GM23338 (cell line): ENCODE results near the gene GPHA2. TPM values are rescaled to one million over a fixed set of nuclear protein-coding genes. Genes with fewer than 3 reads are reported as not detected.

ENCODE experiments used
- ATAC-seq: fragments of 200-7000 bp; cut with Tn5 transposase; 3 replicates; pipeline ENCODE4 v1.9.1; 2020
- DNase-seq: peaks from one replicate; pipeline ENCODE4 v3.0.0-alpha.2; 2015; ENCODE audit warnings: low spot score
- H2AFZ ChIP-seq: fragments of 200-600 bp; sonication (generic); 2 replicates; pipeline ENCODE4 v1.8.0; 2016; ENCODE audit warnings: antibody characterized with exemption, mild to moderate bottlenecking, moderate library complexity
- H3F3A ChIP-seq: fragments of 200-600 bp; sonication (generic); replicated peaks from 2 replicates; pipeline ENCODE4 v1.8.0; 2017; ENCODE audit warnings: antibody characterized with exemption, mixed run types, low read depth
- H3K27ac ChIP-seq: fragments of 200-600 bp; sonication (generic); 2 replicates; pipeline ENCODE4 v1.6.1; 2016; ENCODE audit warnings: low read depth
- H3K27me3 ChIP-seq: fragments of 200-600 bp; sonication (generic); 2 replicates; pipeline ENCODE4 v1.8.0; 2016; ENCODE audit warnings: mild to moderate bottlenecking, mixed run types, moderate library complexity; ENCODE audit not compliant: insufficient read depth
- H3K36me3 ChIP-seq: fragments of 200-600 bp; sonication (generic); 2 replicates; pipeline ENCODE4 v1.8.0; 2016; ENCODE audit warnings: mild to moderate bottlenecking; ENCODE audit not compliant: insufficient read depth
- H3K4me1 ChIP-seq: fragments of 200-600 bp; sonication (generic); 2 replicates; pipeline ENCODE4 v1.8.0; 2016; ENCODE audit warnings: mild to moderate bottlenecking, moderate library complexity; ENCODE audit not compliant: insufficient read depth
- H3K4me2 ChIP-seq: fragments of 200-600 bp; sonication (generic); 2 replicates; pipeline ENCODE4 v1.7.1; 2017; ENCODE audit warnings: mixed run types
- H3K4me3 ChIP-seq: fragments of 200-600 bp; sonication (generic); 2 replicates; pipeline ENCODE4 v1.6.1; 2016; ENCODE audit warnings: mixed run types
- H3K79me2 ChIP-seq: fragments of 200-600 bp; sonication (generic); replicated peaks from 2 replicates; pipeline ENCODE4 v1.8.0; 2017; ENCODE audit warnings: mild to moderate bottlenecking; ENCODE audit not compliant: insufficient read depth
- H3K9me2 ChIP-seq: fragments of 200-600 bp; sonication (generic); 2 replicates; pipeline ENCODE4 v1.8.0; 2017; ENCODE audit not compliant: insufficient read depth
- H4K20me1 ChIP-seq: fragments of 200-600 bp; sonication (generic); replicated peaks from 2 replicates; pipeline ENCODE4 v1.8.0; 2017; ENCODE audit warnings: mild to moderate bottlenecking; ENCODE audit not compliant: insufficient read depth
- H3K27ac Mint-ChIP-seq: 2 replicates; pipeline ENCODE4 v1.8.0; 2020; ENCODE audit warnings: inconsistent platforms, mild to moderate bottlenecking, moderate library complexity, mixed read lengths
- H3K27me3 Mint-ChIP-seq: 3 replicates; pipeline ENCODE4 v1.8.0; 2022; ENCODE audit warnings: low read depth, mild to moderate bottlenecking, moderate library complexity, mixed read lengths, inconsistent platforms; ENCODE audit not compliant: insufficient read depth, poor library complexity
- H3K36me3 Mint-ChIP-seq: 3 replicates; pipeline ENCODE4 v1.8.0; 2021; ENCODE audit warnings: low read depth, mild to moderate bottlenecking, inconsistent platforms, moderate library complexity, mixed read lengths
- H3K4me1 Mint-ChIP-seq: 3 replicates; pipeline ENCODE4 v1.8.0; 2020; ENCODE audit warnings: mild to moderate bottlenecking, inconsistent platforms, mixed read lengths
- H3K4me3 Mint-ChIP-seq: 3 replicates; pipeline ENCODE4 v1.8.0; 2021; ENCODE audit warnings: moderate library complexity, mild to moderate bottlenecking, inconsistent platforms, mixed read lengths
- H3K9me3 Mint-ChIP-seq: 3 replicates; pipeline ENCODE4 v1.8.0; 2020; ENCODE audit warnings: moderate library complexity, mild to moderate bottlenecking, inconsistent platforms, mixed read lengths
- CREB1 ChIP-seq: fragments of 250-450 bp; sonication (Bioruptor Pico); IDR thresholded peaks from 2 replicates; pipeline ENCODE4 v1.5.0; 2020; ENCODE audit warnings: low read depth, mild to moderate bottlenecking, moderate library complexity
- EZH2 ChIP-seq: fragments of 200-600 bp; sonication (generic); IDR thresholded peaks from one replicate; pipeline ENCODE4 v1.8.0; 2017; ENCODE audit warnings: antibody characterized with exemption, mild to moderate bottlenecking, low read depth; ENCODE audit not compliant: unreplicated experiment
- EZH2phosphoT487 ChIP-seq: fragments of 200-600 bp; sonication (generic); IDR thresholded peaks from one replicate; pipeline ENCODE4 v1.8.1; 2018; ENCODE audit warnings: antibody characterized with exemption; ENCODE audit not compliant: unreplicated experiment
- JUNB ChIP-seq: IDR thresholded peaks from one replicate; pipeline ENCODE4 v1.6.1; 2016; ENCODE audit warnings: antibody characterized with exemption; ENCODE audit not compliant: unreplicated experiment
- NANOG ChIP-seq: IDR thresholded peaks from 2 replicates; pipeline ENCODE4 v1.6.1; 2016; ENCODE audit warnings: antibody characterized with exemption, borderline replicate concordance
- POLR2AphosphoS5 ChIP-seq: IDR thresholded peaks from 2 replicates; pipeline ENCODE4 v1.6.1; 2016; ENCODE audit warnings: antibody characterized with exemption, low read depth
- STAT1 ChIP-seq: IDR thresholded peaks from one replicate; pipeline ENCODE4 v1.6.1; 2016; ENCODE audit warnings: antibody characterized with exemption; ENCODE audit not compliant: unreplicated experiment
- ZNF114 ChIP-seq: fragments of 250-450 bp; sonication (Bioruptor Pico); IDR thresholded peaks from 2 replicates; pipeline ENCODE4 v1.5.0; 2020; ENCODE audit warnings: mild to moderate bottlenecking, moderate library complexity
- ZNF331 ChIP-seq: fragments of 250-450 bp; sonication (Bioruptor Pico); IDR thresholded peaks from 2 replicates; pipeline ENCODE4 v1.5.0; 2020; ENCODE audit warnings: low read depth, mild to moderate bottlenecking, moderate library complexity
- polyA plus RNA-seq: library from polyadenylated mRNA; unstranded; fragments of >200 nt; fragmentation: Nextera tagmentation; extraction: Ambion mirVana; gene quantifications from 2 replicates; pipeline ENCODE4 v1.2.1, GENCODE V29; 2016
- total RNA-seq: library from RNA; depleted of rRNA; stranded (reverse); fragments of >200 nt; shearing (Covaris generic); gene quantifications from 2 replicates; pipeline ENCODE4 v1.2.3, GENCODE V29; 2014
- TF ChIP-seq, protein P1 (sequence below), 2 experiments: fragments of 200-600 bp in 1 of 2; sonication (generic) in 1 of 2; conservative IDR thresholded peaks; 2 replicates each; pipeline versions ENCODE4 v1.5.1 to v1.6.1; 2016 to 2017; ENCODE audit warnings: antibody characterized with exemption in 2 of 2, low read depth in 2 of 2, mild to moderate bottlenecking in 2 of 2, moderate library complexity in 1 of 2
- TF ChIP-seq, protein P2 (sequence below): IDR thresholded peaks from 2 replicates; pipeline ENCODE4 v1.6.1; 2016; ENCODE audit warnings: antibody characterized with exemption
- TF ChIP-seq, protein P3 (sequence below): IDR thresholded peaks from one replicate; pipeline ENCODE4 v1.6.1; 2018; ENCODE audit warnings: antibody characterized with exemption; ENCODE audit not compliant: unreplicated experiment

The GPHA2 gene
- total and polyA plus RNA-seq, 2 experiments from 2014 or later: 0.83 to 1.8 TPM

DNA sequence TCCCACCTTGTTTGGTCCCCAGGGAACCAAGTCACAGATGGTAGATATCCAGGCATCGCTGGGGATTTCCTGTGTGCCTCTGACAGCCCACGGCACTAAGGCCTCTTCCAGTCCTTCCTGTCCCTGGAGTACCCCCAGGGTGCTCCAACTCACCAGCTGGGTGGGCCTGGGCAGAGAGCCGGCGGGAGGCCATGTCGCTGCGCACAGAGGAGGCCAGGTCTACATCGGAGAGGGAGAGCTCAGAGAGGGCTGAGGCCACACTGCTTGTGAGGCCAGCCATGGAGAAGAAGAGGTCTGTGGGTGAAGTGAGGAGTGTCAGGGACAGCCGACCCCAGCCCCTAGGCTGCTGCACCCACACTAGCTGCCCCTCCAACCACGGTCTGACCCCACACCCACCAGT, 24.0 kb downstream of the GPHA2 start:
- no peaks in the 10 kb centered on the region for H4K20me1 ChIP-seq
- H3K4me3 ChIP-seq: no peak overlapping the region
- H3K27ac ChIP-seq: no peak overlapping the region
- no peaks in the 10 kb centered on the region; the same call in 1 of the 2 replicates for H3K79me2 ChIP-seq
- Mint-ChIP-seq H3K36me3 (peaks cover 10% of the 10 kb centered on the region), H3K9me3 (no peaks in the 10 kb centered on the region; the same call in 2 of the 3 replicates), H3K4me3 (no peak overlapping the region), H3K27me3 (peaks cover 11% of the 10 kb centered on the region), H3K27ac (no peak overlapping the region), H3K4me1 (peaks cover 9% of the 10 kb centered on the region; the same call in 2 of the 3 replicates)
- H2AFZ ChIP-seq: no peak overlapping the region
- no peak for ATAC-seq
- no peaks in the 10 kb centered on the region; the same call in 1 of the 2 replicates for H3K4me1 ChIP-seq
- TF ChIP-seq NANOG (no peak), ZNF331 (CRISPR knock-in tag) (no peak), EZH2phosphoT487 (no peak), STAT1 (no peak), EZH2 (no peak), ZNF114 (no peak), JUNB (no peak), CREB1 (CRISPR knock-in tag) (no peak), POLR2AphosphoS5 (no peak)
- TF ChIP-seq, protein P1, sequence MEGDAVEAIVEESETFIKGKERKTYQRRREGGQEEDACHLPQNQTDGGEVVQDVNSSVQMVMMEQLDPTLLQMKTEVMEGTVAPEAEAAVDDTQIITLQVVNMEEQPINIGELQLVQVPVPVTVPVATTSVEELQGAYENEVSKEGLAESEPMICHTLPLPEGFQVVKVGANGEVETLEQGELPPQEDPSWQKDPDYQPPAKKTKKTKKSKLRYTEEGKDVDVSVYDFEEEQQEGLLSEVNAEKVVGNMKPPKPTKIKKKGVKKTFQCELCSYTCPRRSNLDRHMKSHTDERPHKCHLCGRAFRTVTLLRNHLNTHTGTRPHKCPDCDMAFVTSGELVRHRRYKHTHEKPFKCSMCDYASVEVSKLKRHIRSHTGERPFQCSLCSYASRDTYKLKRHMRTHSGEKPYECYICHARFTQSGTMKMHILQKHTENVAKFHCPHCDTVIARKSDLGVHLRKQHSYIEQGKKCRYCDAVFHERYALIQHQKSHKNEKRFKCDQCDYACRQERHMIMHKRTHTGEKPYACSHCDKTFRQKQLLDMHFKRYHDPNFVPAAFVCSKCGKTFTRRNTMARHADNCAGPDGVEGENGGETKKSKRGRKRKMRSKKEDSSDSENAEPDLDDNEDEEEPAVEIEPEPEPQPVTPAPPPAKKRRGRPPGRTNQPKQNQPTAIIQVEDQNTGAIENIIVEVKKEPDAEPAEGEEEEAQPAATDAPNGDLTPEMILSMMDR (conservative IDR thresholded peaks at IDR 0.05; ENCODE audit: low read depth in 2 of 2): no peak
- TF ChIP-seq, protein P2, sequence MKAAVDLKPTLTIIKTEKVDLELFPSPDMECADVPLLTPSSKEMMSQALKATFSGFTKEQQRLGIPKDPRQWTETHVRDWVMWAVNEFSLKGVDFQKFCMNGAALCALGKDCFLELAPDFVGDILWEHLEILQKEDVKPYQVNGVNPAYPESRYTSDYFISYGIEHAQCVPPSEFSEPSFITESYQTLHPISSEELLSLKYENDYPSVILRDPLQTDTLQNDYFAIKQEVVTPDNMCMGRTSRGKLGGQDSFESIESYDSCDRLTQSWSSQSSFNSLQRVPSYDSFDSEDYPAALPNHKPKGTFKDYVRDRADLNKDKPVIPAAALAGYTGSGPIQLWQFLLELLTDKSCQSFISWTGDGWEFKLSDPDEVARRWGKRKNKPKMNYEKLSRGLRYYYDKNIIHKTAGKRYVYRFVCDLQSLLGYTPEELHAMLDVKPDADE: no peak
- TF ChIP-seq, protein P3, sequence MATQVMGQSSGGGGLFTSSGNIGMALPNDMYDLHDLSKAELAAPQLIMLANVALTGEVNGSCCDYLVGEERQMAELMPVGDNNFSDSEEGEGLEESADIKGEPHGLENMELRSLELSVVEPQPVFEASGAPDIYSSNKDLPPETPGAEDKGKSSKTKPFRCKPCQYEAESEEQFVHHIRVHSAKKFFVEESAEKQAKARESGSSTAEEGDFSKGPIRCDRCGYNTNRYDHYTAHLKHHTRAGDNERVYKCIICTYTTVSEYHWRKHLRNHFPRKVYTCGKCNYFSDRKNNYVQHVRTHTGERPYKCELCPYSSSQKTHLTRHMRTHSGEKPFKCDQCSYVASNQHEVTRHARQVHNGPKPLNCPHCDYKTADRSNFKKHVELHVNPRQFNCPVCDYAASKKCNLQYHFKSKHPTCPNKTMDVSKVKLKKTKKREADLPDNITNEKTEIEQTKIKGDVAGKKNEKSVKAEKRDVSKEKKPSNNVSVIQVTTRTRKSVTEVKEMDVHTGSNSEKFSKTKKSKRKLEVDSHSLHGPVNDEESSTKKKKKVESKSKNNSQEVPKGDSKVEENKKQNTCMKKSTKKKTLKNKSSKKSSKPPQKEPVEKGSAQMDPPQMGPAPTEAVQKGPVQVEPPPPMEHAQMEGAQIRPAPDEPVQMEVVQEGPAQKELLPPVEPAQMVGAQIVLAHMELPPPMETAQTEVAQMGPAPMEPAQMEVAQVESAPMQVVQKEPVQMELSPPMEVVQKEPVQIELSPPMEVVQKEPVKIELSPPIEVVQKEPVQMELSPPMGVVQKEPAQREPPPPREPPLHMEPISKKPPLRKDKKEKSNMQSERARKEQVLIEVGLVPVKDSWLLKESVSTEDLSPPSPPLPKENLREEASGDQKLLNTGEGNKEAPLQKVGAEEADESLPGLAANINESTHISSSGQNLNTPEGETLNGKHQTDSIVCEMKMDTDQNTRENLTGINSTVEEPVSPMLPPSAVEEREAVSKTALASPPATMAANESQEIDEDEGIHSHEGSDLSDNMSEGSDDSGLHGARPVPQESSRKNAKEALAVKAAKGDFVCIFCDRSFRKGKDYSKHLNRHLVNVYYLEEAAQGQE: no peak
- H3K27me3 ChIP-seq: no peaks in the 10 kb centered on the region
- H3K4me2 ChIP-seq: no peak overlapping the region
- no peak for DNase-seq
- H3K9me2 ChIP-seq: no peaks in the 10 kb centered on the region
- no peaks in the 10 kb centered on the region for H3K36me3 ChIP-seq
- H3F3A ChIP-seq: no peaks in the 10 kb centered on the region
